Stimulated activated CD4-positive, alpha-beta T cell treated with anti-CD3 and anti-CD28 coated beads, Interleukin-15, amount 100 ng/mL, for 48 hours (primary cell): ENCODE data around the gene DCLK1.

Experiments
- DNase-seq, 2 donors: peaks; one replicate each; pipeline ENCODE4 v3.0.0-alpha.2; 2020; ENCODE audit warnings: low read depth in 2 of 2

Gene DCLK1

DNA sequence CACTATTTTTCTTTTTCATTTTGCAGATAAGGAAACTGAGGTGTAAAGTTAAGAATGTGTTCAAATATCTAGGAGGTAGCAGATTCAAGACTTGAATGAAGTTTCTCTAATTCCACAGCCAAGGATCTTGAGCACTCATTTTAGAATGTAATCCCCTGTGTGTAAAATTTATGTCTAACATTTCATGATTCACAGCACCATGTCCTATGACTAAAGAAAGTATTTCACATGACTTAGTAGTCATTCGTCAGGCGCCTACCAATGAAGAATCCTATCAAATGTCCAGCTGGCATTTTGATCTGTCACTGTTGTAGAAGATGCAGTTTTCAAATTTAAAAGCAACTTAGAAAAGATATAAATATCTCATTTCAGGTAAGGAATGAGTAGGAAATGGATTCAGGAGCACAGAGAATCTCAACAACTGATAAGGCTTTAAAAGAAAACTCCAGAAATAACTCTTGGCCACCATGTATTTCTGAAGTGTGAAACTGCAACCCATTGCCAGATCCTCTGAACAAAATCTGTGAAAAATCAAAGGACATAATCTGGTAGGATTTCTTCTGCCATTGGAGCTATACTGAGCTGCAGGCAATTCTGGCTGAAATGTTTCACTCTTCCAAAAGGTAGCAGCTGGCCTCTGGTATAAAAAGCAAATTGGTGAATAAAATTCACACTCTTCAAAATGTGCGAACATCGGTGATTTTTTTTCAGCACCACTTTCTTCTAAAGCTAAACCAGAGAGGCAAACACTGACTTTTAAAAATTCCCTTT lies 92.2 kb downstream of the DCLK1 start:
- no peak for DNase-seq

DNA sequence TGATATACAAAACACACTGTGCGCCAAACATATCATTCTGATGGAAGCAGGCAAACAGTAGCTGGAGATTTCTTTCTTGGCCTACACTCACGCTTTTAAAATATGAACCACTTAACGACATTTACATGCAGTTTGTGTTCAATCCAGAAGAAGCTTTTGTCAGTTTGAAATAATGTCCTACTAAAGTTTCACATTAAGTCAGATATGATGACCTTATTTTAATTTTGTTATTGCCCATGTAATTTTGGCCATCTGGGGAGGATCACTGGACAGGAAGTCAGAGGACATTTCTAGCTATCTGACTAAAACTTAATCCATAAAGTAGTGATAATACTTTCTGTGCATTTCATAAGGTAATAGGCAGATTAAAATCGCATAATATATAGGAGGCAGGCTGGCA lies 98.1 kb downstream of the DCLK1 start:
- DNase-seq = no peak

DNA sequence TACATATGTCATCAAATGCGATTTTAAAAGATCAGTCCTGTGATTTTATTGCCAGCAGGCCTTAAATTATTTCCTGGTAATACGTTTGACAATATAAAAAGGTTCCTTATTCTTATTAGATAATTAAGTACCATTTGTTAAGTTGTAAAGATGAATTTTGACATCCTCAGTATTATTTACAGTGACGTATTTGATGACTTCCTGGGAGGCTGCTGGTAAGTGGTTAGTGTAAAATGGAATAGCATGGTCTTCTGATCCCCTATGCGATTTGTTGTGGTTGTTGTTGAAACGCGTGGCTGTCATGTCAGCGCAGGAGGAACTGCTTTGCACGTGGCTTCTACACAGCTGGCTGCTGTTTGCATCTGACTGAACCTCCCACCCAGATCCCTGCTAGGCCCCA lies 99.7 kb downstream of the DCLK1 start:
- DNase-seq = no peak

DNA sequence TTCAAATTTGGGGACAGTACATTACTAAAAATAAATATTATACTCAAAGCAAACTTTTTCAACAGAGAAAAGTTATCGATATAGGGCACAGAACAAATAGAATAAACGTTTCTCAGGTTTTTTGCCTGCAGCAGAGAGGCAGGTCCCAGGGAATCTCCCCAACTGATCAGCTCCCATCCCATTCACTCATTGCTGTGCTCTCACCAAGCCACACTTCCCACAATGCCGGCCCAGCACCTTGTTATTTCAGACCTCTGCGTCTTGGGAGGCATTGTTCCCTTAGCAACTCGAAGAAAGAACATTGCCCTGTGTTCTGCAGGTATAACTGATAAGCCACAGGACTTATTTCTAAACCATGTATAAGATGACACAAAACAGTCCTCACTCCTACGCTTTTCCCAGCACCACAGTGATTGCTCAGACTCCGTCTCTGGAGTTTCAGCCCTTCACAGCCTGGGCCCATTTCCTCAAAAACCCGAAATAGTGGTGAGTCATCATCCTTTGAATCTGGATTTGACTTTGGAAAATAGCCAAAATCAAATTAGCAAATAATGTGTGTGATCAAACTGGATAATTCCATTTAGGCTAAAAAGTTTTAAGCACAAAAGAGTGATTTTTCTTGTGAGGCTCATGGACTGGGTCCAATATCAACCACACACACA lies 100.4 kb downstream of the DCLK1 start:
- DNase-seq = no peak

DNA sequence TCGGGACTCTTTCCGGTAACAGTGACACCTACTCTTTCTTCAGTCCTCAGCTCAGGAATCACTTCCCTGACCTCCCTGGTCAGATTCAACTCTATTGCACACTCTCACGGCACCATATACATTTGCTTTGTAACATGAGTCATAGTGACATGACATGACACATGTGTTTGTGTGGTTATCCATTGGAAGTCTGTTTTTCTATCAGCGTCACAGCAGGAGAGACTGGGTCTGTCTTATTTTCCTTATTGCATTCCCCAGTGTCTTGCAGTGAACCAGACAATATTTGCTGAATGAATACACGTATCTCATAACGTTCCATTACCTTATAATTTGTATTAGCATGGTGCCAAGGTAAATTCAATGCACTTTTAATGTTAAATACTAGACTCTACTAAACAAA lies 102.0 kb downstream of the DCLK1 start:
- no peak for DNase-seq

DNA sequence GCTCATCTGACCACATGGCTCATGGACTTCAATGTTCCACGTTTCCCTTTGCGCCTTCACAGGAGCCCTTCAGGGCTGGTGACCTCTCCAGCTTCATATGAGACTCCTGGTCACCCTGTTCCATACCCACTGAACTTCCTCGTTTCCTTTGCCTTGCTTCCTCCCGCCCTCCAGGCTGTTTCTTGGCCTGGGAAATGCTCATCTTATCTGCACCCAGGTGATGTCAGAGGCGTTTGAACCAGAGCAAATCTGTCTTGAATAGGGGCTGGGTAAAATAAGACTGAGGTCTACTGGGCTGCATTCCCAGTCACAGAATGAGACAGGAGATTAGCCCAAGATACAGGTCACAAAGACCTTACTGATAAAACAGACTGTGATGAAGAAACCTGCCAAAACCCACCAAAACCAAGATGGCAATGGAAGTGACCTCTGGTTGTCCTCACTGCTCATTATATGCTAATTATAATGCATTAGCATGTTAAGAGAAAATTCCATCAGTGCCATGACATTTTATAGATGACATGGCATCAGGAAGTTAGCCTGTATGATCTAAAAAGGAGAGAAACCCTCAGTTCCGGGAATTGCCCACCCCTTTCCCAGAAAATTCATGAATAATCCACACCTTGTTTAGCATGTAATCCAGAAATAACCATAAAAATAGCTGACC lies 102.7 kb downstream of the DCLK1 start:
- no peak for DNase-seq

DNA sequence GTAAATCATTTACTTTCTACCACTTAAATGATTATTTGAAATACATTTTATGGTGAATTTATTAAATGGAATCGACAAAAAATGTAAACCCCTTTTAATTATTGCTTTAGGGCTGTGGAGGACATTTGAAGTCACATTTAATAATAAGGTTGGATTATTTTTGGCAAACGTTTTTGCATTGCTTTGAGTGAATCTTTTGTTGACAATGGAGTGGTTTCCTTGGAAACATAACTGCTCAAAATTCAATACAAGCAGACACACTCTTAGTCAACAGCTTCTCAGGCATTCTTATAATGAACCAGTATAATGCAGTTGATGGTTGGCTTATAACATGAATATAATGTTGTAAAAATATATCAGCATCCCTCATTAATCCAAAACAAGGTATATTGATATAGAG lies 104.7 kb downstream of the DCLK1 start:
- DNase-seq = no peak

DNA sequence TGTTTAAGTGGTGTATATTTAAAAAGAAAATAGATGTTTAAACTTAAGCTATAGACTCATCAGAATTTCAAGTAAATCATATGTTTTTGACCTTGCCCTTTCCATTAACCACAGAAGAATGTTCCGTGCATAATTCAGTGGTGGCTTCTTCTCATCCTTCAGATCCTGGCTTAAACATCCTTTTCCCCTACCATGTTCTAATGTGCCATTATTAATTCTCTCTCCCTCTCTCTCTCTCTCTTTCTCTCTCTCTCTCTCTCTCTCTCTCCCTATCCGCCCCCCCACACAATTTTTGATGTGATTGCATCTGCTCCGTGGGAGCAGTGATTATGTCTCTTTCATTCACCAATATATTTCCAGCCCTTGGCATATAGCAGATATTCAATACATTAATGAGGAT lies 116.4 kb downstream of the DCLK1 start:
- DNase-seq = no peak

DNA sequence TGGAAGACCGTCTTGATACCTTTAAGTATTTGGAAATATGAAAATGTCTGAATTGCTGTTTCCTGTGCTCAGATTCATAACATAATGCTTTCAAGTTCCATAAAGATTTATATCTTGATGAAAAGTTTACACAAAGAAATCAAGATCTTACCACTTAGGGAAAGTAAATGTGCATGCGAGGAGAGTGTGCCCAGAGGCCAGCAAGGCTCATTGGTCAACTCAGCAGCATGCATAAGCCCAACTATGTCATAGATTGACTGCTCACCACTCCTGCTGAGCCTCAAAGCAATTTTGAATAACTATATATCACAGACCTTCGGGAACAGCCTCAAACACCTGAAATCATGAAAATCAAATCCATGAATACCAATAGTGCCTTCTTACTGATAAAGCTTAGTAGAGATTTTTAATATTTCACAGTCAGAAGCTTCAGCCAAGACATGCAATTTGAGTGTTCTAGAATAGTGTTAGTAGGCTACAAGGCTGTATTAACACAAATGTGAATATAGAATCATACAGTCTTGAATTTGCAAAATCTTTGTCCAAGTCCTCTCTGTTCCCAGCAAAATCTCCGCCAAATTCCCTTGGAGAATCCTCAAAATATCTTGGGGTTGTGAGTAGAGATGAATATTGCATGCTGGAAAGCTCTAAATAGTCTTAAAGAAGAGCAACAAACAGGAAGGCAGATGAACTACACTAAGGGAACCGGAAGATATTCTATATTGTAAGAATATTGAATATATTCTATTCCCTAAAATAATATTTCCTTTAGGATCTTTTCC lies 124.1 kb downstream of the DCLK1 start:
- no peak for DNase-seq

DNA sequence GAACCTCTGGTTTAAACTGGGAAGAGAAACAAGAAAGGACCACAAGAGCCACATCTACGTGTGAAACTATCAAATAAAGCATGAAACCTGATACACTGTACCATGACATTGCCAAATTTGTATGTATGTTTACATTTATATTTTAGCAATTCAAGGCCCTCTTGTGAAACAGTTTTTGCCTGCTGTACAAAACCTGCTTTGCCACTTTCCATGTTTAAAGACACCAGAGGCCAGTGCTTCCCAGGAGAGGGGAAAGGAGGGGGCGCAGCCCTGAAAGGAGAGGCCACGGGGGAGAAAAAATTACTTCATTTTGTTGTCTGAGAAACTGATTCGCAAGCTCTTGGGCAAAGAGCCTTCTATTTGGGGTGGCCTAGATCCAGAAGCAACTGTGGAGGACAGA lies 124.8 kb downstream of the DCLK1 start:
- DNase-seq = no peak

DNA sequence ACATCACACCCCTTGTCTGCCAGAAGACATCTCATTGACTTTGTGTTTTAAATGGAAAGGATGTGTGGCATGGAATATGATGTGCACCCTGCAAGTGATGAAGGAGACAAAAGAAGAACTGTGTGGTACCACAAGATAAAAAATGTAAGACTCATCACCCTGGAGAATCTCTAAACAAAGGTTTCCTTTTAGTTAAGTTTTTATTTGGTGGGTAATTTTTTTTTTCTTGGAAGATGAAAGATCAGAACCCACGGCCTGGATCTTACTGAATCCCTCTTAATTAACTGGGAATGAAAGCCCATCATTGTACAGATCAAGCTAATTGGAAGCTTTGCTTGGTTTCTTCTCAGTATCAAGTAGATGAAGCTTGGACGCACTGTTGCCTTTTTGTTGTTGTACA lies 129.6 kb downstream of the DCLK1 start:
- DNase-seq = no peak

DNA sequence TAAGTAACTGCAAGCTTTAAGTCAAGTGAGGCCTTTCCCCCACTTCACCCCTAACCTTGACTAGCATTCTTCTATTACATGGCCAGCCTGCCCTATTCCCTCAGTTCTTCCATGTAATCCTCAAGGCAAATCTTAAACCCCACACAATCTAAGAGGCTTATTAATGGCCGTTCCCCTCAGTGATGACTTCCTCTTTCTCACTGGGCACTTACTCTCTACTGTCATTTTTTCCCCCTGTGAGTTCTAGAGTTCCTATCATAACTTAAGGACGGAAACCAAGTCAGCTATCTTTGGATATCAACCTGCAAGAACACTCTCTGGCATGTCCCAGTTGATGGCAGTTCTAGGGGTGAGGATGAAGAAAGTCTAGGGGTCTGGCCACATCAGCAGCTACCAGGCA lies 131.2 kb downstream of the DCLK1 start:
- no peak for DNase-seq

DNA sequence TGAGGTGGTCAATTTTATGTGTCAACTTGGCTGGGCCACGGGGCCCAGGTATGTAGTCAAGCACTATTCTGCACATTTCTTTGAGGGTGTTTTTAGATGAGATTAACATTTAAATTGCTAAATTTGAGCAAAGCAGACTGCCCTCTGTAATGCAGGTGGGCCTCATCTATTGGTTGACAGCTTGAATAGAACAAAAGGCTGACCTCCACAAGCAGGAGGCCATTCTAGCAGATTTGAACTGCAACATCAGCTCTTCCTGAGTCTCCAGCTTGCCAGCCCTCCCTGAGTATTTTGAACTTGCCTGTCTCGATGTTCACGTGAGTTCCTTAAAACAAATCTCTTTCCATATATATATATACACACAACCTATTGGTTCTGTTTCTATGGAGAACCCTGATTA lies 134.8 kb downstream of the DCLK1 start:
- DNase-seq = no peak

DNA sequence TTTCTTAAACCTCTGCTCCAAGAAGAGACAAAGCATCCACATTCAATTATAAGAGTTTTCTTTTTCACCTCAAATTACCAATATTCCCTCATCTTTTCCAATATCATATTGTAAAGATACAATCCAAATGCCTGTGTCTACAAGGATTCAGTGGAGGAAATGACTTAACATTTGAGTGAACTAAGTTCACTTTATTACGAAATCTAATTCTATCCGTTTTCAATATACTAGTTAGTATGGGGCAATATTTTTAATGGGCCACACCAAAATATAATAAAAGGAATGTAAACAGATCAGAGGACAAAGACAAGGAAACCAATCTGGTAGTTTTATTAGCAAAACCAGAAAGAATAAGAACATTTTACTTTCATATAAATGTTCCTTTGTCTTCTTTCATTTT lies 136.0 kb downstream of the DCLK1 start:
- no peak for DNase-seq

DNA sequence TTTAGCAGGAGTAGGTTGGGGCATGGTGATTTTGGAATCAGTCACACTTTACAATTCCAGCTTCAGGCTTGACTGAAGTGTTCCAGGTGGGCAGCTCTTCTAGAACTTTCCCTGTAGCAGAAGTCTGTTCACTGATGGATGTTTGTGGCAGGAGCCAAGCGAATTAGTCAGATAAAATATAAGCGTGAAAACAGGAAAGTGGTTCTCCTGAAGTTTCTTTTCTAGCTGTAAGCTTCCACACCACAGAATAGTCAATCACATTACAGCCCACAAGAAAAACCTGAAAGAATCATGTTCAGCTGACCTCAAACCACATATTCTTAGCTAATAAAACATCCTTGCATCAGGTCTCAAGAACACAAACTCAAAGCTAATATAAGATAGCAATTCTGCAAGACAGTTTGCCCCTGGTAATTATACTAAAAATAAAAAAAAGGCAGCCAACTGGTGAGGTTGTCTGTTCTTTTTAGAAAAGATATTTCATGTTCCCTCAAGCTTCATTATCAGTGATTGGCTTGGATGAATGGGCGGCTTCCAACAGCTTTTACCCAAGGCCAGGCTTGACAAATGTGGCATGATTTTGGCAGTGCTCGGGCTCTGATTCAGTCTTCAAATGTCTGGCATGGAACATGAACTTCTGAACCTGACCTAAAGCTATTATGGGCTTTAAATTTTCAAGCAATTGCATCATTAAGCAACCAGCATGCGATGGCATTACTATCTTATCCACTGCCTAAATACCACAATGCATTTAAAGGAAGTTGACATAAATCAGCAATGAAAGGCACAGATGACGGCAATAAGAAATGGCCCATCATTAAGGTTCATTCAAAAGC lies 136.8 kb downstream of the DCLK1 start:
- DNase-seq = no peak

DNA sequence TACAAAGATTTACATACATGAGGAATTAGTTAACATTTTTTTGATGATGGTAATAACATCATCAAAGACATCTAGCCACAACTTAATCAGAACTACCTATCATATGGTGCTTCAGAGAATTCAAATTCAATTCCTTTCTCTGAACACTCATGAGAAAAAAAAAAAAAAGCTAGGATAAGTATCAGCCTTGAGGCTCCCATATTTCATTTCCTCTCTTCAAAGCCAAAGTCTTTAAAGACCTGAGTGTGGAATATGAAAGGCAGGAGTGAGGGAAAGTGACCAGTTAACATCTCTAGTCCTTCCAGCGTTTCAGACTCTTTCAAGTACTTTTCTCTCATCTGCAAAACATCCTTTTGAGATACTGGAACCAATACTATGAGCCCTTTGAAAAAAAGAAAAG lies 137.5 kb downstream of the DCLK1 start:
- DNase-seq = no peak

DNA sequence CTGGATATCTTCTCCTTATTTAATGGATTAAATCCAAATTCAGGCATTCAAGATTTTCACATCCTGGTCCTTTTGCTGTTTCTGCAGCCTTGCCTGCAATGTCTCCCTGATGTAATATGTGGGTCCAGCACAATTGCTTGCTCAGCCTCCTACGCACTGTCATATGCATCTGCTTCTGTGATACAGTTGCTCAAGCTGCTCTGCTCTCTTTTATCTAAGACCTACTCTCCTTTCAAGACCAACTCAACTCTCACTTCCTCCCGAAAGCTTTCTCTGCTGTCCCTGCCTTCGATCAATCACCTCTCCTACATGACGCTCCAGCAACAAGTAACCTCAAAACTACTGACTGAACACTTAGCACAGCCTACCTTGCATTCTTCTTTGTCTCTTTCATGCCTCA lies 138.2 kb downstream of the DCLK1 start:
- DNase-seq = no peak

DNA sequence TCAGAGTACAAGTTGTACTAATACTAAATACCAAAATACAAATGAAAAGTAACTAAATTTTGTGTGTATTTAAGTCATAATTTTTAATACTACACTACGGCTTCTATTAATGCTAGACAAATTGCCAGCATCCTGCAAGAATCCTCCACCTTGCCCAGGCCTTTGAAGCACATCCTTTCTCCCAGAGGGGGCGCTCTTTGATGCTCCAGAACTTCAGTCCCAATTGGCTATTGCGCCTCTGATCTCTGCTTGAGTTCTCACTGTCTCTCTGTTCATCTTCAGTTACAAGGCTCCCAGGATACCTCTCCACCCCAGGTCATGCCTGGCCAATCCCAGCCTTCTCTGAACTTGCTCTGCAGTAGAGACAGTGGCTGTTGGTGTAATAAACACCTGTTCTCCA lies 141.0 kb downstream of the DCLK1 start:
- no peak for DNase-seq

DNA sequence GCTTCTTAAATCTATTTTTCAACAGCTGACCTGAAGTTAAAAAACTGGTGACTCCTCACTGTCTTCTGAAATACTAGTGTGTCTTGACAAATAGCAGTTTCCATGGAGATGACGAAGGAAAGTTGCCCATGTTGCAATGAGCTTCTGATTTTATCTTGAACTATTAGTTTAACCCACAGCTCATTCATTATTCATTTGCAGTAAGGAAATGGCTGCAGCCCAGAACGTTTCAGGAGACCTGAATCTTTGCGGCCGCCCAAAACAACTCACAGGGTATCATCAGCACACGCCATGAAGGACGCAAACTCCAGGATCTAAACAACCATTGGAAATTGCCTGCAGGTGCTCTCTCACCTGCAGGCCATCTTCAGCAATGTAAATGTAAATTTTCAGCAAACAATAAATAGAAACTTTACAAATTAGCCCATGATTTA lies 142.5 kb downstream of the DCLK1 start:
- no peak for DNase-seq

DNA sequence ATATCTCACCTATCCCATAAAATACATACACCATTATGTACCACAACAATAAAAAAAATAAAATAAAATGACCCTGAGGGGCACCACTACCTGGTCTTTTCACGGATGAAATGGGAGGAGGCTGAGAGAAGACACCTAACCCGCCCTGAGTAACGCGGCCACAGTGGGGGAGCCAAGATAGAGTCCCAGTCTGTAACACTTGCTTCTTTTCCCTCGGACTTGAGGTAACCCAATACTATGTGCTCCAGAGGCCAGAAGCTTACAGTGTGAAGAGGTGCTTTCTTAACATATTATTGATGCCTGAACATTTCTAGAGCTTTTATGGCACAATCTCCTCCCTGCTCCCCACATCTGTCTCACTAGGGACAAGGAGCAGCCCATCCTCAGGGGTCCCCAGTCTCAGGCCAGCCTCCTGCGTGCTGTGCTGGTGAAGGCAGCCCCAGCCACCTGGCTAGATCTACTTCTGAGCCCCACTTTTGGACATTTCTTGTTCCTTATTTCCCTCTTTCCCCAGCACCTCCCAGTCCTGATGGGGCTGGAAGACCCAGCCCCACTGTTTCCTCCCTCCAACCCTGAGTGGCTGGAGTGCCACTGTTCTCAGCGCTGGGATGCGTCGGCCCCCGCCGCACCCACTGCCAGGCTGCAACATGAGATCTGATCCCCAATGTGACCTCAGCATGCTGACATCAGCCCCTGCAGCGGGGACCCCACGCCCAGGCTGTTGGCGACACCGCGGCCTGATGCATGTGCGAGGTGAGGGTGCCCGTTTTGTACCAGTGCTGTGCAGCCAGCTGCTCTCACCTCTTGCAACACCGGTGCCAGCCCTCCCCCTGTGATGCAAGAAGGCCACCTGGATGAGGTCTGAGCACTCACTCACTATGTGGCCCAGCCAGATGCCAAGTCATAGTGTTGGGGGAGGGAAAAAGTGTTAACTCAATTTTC lies 143.3 kb downstream of the DCLK1 start:
- no peak for DNase-seq
